HepG2 (cell line): ENCODE data around the gene GLRA1. TPM values are rescaled to one million over a fixed set of nuclear protein-coding genes. Genes with fewer than 3 reads are reported as not detected.
A peak's percentile ranks its signal among the peaks of the same experiment; 100 is the strongest.

Experiments
- MIXL1 ChIP-seq: IDR thresholded peaks from 2 replicates; pipeline ENCODE4 v1.6.1; 2016
- NRL ChIP-seq: sonication (generic); formaldehyde crosslinking; IDR thresholded peaks from 2 replicates; pipeline ENCODE4 v1.5.0; 2020; ENCODE audit warnings: missing genetic modification reagents, mild to moderate bottlenecking, moderate library complexity, borderline replicate concordance
- SCMH1 ChIP-seq: sonication (generic); formaldehyde crosslinking; IDR thresholded peaks from 2 replicates; pipeline ENCODE4 v1.9.0; 2021; ENCODE audit warnings: missing genetic modification reagents, mild to moderate bottlenecking, borderline replicate concordance
- SMYD3 ChIP-seq: sonication (generic); formaldehyde crosslinking; IDR thresholded peaks from 2 replicates; pipeline ENCODE4 v1.8.1; 2023; ENCODE audit warnings: mild to moderate bottlenecking, missing genetic modification reagents
- ZC3H4 ChIP-seq: sonication (generic); formaldehyde crosslinking; IDR thresholded peaks from 2 replicates; pipeline ENCODE4 v1.4.0; 2020; ENCODE audit warnings: missing genetic modification reagents, borderline replicate concordance
- ZNF207 ChIP-seq: fragments of 450-650 bp; IDR thresholded peaks from 2 replicates; pipeline ENCODE4 v1.6.1; 2016; ENCODE audit warnings: antibody characterized with exemption, borderline replicate concordance
- ZNF264 ChIP-seq: sonication (generic); formaldehyde crosslinking; IDR thresholded peaks from 2 replicates; pipeline ENCODE4 v1.4.0; 2020; ENCODE audit warnings: missing genetic modification reagents
- ZNF350 ChIP-seq: sonication (generic); formaldehyde crosslinking; IDR thresholded peaks from 2 replicates; pipeline ENCODE4 v1.4.0; 2020; ENCODE audit warnings: mild to moderate bottlenecking, low read depth, missing genetic modification reagents, borderline replicate concordance
- polyA plus RNA-seq, 8 experiments: library from polyadenylated mRNA; depleted of rRNA in 3 of 8; stranded (reverse) in 7 of 8; unstranded in 1 of 8; fragments of >200 nt; fragmentation: Illumina TruSeq in 4 of 8; extraction: Trizol in 4 of 8; gene quantifications; 2 replicates each; pipeline versions ENCODE4 v1.2.1 to v1.2.3, GENCODE V29; 2011 to 2016; ENCODE audit warnings: low read depth in 4 of 8, missing spikeins in 1 of 8, mixed read lengths in 1 of 8; ENCODE audit not compliant: insufficient read depth in 1 of 8
- total RNA-seq, 5 experiments: library from RNA; depleted of rRNA; stranded (reverse); fragments of >200 nt; fragmentation: Illumina TruSeq; extraction: Trizol; gene quantifications; 2 replicates each; pipeline ENCODE4 v1.2.3, GENCODE V29; 2016; ENCODE audit warnings: low read depth in 1 of 5
- TF ChIP-seq, protein P1 (sequence below): sonication (generic); formaldehyde crosslinking; IDR thresholded peaks from 2 replicates; pipeline ENCODE4 v1.4.0; 2020; ENCODE audit warnings: missing genetic modification reagents, borderline replicate concordance
- TF ChIP-seq, protein P2 (sequence below): sonication (generic); formaldehyde crosslinking; IDR thresholded peaks from 2 replicates; pipeline ENCODE4 v1.4.0; 2020; ENCODE audit warnings: missing genetic modification reagents
- TF ChIP-seq, protein P3 (sequence below): sonication (generic); formaldehyde crosslinking; IDR thresholded peaks from 2 replicates; pipeline ENCODE4 v1.4.0; 2020; ENCODE audit warnings: mild to moderate bottlenecking, missing genetic modification reagents
- TF ChIP-seq, protein P4 (sequence below): sonication (generic); formaldehyde crosslinking; IDR thresholded peaks from 2 replicates; pipeline ENCODE4 v1.5.0; 2020; ENCODE audit warnings: missing genetic modification reagents
- TF ChIP-seq, protein P5 (sequence below): sonication (generic); formaldehyde crosslinking; IDR thresholded peaks from 2 replicates; pipeline ENCODE4 v1.4.0; 2020; ENCODE audit warnings: low read depth, missing genetic modification reagents
- TF ChIP-seq, protein P6 (sequence below): sonication (generic); formaldehyde crosslinking; conservative IDR thresholded peaks from 2 replicates; pipeline ENCODE4 v1.8.0; 2022; ENCODE audit warnings: mild to moderate bottlenecking, moderate library complexity, missing genetic modification reagents
- TF ChIP-seq, protein P7 (sequence below): sonication (generic); formaldehyde crosslinking; IDR thresholded peaks from 2 replicates; pipeline ENCODE4 v1.8.1; 2022; ENCODE audit warnings: mild to moderate bottlenecking, missing genetic modification reagents

GLRA1 gene
- total and polyA plus RNA-seq, 2 of the 13 experiments (the other 11 are each of a cell fraction or from before 2014, with no cell fraction given) = not detected

DNA sequence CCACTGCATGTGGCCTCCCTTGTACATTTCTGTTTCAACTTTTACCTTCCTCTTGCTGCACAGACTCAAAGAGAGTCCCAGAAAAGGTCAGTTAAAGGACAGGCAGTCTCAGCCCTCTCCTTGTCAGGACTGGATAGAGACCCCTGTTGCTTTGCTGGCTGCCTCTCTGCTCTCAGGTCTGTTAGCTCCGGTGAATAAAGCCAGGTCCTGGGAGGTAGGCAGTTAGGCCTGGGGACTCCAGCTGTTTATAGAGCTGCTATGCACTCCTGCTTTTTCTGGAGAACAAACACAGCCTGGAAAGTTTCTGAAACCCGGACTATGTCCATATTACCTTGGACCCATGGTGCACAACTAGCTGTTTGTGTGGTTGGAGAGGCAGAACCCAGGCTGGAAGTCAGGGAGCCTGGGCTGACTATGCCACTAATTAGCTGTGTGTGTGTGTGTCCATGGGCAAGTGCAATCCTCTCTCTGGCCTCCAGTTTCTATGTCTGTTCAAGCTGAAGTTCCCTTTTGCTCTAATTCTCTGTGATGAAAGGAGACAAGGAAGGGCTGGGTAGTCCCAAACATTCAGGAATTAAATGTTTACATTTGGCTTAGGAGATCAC, 42.9 kb downstream of the GLRA1 start (continued):
- TF ChIP-seq, protein P1, sequence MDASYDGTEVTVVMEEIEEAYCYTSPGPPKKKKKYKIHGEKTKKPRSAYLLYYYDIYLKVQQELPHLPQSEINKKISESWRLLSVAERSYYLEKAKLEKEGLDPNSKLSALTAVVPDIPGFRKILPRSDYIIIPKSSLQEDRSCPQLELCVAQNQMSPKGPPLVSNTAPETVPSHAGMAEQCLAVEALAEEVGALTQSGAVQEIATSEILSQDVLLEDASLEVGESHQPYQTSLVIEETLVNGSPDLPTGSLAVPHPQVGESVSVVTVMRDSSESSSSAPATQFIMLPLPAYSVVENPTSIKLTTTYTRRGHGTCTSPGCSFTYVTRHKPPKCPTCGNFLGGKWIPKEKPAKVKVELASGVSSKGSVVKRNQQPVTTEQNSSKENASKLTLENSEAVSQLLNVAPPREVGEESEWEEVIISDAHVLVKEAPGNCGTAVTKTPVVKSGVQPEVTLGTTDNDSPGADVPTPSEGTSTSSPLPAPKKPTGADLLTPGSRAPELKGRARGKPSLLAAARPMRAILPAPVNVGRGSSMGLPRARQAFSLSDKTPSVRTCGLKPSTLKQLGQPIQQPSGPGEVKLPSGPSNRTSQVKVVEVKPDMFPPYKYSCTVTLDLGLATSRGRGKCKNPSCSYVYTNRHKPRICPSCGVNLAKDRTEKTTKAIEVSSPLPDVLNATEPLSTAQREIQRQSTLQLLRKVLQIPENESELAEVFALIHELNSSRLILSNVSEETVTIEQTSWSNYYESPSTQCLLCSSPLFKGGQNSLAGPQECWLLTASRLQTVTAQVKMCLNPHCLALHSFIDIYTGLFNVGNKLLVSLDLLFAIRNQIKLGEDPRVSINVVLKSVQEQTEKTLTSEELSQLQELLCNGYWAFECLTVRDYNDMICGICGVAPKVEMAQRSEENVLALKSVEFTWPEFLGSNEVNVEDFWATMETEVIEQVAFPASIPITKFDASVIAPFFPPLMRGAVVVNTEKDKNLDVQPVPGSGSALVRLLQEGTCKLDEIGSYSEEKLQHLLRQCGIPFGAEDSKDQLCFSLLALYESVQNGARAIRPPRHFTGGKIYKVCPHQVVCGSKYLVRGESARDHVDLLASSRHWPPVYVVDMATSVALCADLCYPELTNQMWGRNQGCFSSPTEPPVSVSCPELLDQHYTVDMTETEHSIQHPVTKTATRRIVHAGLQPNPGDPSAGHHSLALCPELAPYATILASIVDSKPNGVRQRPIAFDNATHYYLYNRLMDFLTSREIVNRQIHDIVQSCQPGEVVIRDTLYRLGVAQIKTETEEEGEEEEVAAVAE (CRISPR knock-in tag) = no peak
- TF ChIP-seq, protein P2, sequence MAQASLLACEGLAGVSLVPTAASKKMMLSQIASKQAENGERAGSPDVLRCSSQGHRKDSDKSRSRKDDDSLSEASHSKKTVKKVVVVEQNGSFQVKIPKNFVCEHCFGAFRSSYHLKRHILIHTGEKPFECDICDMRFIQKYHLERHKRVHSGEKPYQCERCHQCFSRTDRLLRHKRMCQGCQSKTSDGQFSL (CRISPR knock-in tag) = no peak
- TF ChIP-seq ZC3H4 (no peak), SCMH1 (no peak), SMYD3 (no peak), MIXL1 (CRISPR knock-in tag) (0 out of 2 replicates have a peak, but pooled peaks have one; percentile 22), ZNF350 (CRISPR knock-in tag) (no peak), ZNF264 (peak; percentile 85), ZNF207 (no peak), NRL (CRISPR knock-in tag) (no peak)
- TF ChIP-seq, protein P3, sequence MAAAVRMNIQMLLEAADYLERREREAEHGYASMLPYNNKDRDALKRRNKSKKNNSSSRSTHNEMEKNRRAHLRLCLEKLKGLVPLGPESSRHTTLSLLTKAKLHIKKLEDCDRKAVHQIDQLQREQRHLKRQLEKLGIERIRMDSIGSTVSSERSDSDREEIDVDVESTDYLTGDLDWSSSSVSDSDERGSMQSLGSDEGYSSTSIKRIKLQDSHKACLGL (CRISPR knock-in tag) = no peak
- TF ChIP-seq, protein P4, sequence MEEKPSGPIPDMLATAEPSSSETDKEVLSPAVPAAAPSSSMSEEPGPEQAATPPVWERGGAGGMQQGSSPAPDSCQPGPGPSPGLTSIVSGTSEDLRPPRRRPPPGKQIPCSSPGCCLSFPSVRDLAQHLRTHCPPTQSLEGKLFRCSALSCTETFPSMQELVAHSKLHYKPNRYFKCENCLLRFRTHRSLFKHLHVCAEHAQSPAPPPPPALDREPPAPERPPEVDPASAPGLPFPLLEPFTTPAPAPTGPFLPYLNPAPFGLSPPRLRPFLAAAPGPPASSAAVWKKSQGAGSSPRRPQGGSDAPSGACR = no peak
- TF ChIP-seq, protein P5, sequence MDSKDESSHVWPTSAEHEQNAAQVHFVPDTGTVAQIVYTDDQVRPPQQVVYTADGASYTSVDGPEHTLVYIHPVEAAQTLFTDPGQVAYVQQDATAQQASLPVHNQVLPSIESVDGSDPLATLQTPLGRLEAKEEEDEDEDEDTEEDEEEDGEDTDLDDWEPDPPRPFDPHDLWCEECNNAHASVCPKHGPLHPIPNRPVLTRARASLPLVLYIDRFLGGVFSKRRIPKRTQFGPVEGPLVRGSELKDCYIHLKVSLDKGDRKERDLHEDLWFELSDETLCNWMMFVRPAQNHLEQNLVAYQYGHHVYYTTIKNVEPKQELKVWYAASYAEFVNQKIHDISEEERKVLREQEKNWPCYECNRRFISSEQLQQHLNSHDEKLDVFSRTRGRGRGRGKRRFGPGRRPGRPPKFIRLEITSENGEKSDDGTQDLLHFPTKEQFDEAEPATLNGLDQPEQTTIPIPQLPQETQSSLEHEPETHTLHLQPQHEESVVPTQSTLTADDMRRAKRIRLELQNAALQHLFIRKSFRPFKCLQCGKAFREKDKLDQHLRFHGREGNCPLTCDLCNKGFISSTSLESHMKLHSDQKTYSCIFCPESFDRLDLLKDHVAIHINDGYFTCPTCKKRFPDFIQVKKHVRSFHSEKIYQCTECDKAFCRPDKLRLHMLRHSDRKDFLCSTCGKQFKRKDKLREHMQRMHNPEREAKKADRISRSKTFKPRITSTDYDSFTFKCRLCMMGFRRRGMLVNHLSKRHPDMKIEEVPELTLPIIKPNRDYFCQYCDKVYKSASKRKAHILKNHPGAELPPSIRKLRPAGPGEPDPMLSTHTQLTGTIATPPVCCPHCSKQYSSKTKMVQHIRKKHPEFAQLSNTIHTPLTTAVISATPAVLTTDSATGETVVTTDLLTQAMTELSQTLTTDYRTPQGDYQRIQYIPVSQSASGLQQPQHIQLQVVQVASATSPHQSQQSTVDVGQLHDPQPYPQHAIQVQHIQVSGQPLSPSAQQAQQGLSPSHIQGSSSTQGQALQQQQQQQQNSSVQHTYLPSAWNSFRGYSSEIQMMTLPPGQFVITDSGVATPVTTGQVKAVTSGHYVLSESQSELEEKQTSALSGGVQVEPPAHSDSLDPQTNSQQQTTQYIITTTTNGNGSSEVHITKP (CRISPR knock-in tag) = no peak
- TF ChIP-seq, protein P6, sequence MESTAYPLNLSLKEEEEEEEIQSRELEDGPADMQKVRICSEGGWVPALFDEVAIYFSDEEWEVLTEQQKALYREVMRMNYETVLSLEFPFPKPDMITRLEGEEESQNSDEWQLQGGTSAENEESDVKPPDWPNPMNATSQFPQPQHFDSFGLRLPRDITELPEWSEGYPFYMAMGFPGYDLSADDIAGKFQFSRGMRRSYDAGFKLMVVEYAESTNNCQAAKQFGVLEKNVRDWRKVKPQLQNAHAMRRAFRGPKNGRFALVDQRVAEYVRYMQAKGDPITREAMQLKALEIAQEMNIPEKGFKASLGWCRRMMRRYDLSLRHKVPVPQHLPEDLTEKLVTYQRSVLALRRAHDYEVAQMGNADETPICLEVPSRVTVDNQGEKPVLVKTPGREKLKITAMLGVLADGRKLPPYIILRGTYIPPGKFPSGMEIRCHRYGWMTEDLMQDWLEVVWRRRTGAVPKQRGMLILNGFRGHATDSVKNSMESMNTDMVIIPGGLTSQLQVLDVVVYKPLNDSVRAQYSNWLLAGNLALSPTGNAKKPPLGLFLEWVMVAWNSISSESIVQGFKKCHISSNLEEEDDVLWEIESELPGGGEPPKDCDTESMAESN = no peak
- TF ChIP-seq, protein P7, sequence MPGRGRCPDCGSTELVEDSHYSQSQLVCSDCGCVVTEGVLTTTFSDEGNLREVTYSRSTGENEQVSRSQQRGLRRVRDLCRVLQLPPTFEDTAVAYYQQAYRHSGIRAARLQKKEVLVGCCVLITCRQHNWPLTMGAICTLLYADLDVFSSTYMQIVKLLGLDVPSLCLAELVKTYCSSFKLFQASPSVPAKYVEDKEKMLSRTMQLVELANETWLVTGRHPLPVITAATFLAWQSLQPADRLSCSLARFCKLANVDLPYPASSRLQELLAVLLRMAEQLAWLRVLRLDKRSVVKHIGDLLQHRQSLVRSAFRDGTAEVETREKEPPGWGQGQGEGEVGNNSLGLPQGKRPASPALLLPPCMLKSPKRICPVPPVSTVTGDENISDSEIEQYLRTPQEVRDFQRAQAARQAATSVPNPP (CRISPR knock-in tag) = no peak
